HepG2 (cell line): ENCODE data around the gene PRADC1. TPM values are rescaled to one million over a fixed set of nuclear protein-coding genes. Genes with fewer than 3 reads are reported as not detected.
A peak's percentile ranks its signal among the peaks of the same experiment; 100 is the strongest.

Source experiments
- BHLHE40 ChIP-seq: IDR thresholded peaks from 2 replicates; pipeline ENCODE4 v1.6.1; 2011; ENCODE audit warnings: low read length, improper control_type of control experiment
- BORCS8-MEF2B ChIP-seq: sonication (generic); formaldehyde crosslinking; IDR thresholded peaks from 2 replicates; pipeline ENCODE4 v1.8.0; 2022; ENCODE audit warnings: mild to moderate bottlenecking, missing genetic modification reagents
- CAMTA2 ChIP-seq: sonication (generic); formaldehyde crosslinking; IDR thresholded peaks from 2 replicates; pipeline ENCODE4 v1.4.0; 2020; ENCODE audit warnings: mild to moderate bottlenecking, missing genetic modification reagents, borderline replicate concordance
- FOXK1 ChIP-seq: sonication (generic); formaldehyde crosslinking; IDR thresholded peaks from 2 replicates; pipeline ENCODE4 v1.4.0; 2020; ENCODE audit warnings: low read depth, missing genetic modification reagents, borderline replicate concordance
- HDAC2 ChIP-seq: sonication (generic); formaldehyde crosslinking; IDR thresholded peaks from 2 replicates; pipeline ENCODE4 v1.4.0; 2020; ENCODE audit warnings: missing genetic modification reagents
- KLF13 ChIP-seq: sonication (generic); formaldehyde crosslinking; IDR thresholded peaks from 2 replicates; pipeline ENCODE4 v1.4.0; 2020; ENCODE audit warnings: mild to moderate bottlenecking, missing genetic modification reagents
- PITX1 ChIP-seq: sonication (generic); formaldehyde crosslinking; IDR thresholded peaks from 2 replicates; pipeline ENCODE4 v1.5.1; 2020; ENCODE audit warnings: mild to moderate bottlenecking, missing genetic modification reagents
- ZNF205 ChIP-seq: IDR thresholded peaks from 2 replicates; pipeline ENCODE4 v1.6.1; 2018; ENCODE audit warnings: missing biosample characterization, missing genetic modification reagents
- ZNF713 ChIP-seq: sonication (generic); formaldehyde crosslinking; IDR thresholded peaks from 2 replicates; pipeline ENCODE4 v1.4.0; 2020; ENCODE audit warnings: mild to moderate bottlenecking, missing genetic modification reagents
- polyA plus RNA-seq, 8 experiments: library from polyadenylated mRNA; depleted of rRNA in 3 of 8; stranded (reverse) in 7 of 8; unstranded in 1 of 8; fragments of >200 nt; fragmentation: Illumina TruSeq in 4 of 8; extraction: Trizol in 4 of 8; gene quantifications; 2 replicates each; pipeline versions ENCODE4 v1.2.1 to v1.2.3, GENCODE V29; 2011 to 2016; ENCODE audit warnings: low read depth in 4 of 8, missing spikeins in 1 of 8, mixed read lengths in 1 of 8; ENCODE audit not compliant: insufficient read depth in 1 of 8
- total RNA-seq, 5 experiments: library from RNA; depleted of rRNA; stranded (reverse); fragments of >200 nt; fragmentation: Illumina TruSeq; extraction: Trizol; gene quantifications; 2 replicates each; pipeline ENCODE4 v1.2.3, GENCODE V29; 2016; ENCODE audit warnings: low read depth in 1 of 5
- TF ChIP-seq, protein P1 (sequence below): sonication (generic); formaldehyde crosslinking; IDR thresholded peaks from 2 replicates; pipeline ENCODE4 v1.5.0; 2020; ENCODE audit warnings: mild to moderate bottlenecking, low read depth, missing genetic modification reagents, borderline replicate concordance
- TF ChIP-seq, protein P2 (sequence below): sonication (generic); formaldehyde crosslinking; IDR thresholded peaks from 2 replicates; pipeline ENCODE4 v1.5.0; 2020; ENCODE audit warnings: missing genetic modification reagents, mild to moderate bottlenecking, borderline replicate concordance
- TF ChIP-seq, protein P3 (sequence below), 2 experiments: fragments of 450-650 bp in 1 of 2; sonication (generic) in 1 of 2; formaldehyde crosslinking in 1 of 2; IDR thresholded peaks; 2 replicates each; pipeline versions ENCODE4 v1.6.1 to v1.8.0; 2016 to 2022; ENCODE audit warnings: antibody characterized with exemption in 1 of 2, mild to moderate bottlenecking in 1 of 2, missing genetic modification reagents in 1 of 2
- TF ChIP-seq, protein P4 (sequence below), 2 experiments: IDR thresholded peaks; 2 replicates each; pipeline ENCODE4 v1.6.1; 2011 to 2012; ENCODE audit warnings: low read length in 2 of 2, borderline replicate concordance in 1 of 2, low read depth in 1 of 2, mild to moderate bottlenecking in 1 of 2, moderate library complexity in 1 of 2

Gene PRADC1
- total and polyA plus RNA-seq, 2 of the 13 experiments (the other 11 are each of a cell fraction or from before 2014, with no cell fraction given): 12.1 to 37.2 TPM

DNA sequence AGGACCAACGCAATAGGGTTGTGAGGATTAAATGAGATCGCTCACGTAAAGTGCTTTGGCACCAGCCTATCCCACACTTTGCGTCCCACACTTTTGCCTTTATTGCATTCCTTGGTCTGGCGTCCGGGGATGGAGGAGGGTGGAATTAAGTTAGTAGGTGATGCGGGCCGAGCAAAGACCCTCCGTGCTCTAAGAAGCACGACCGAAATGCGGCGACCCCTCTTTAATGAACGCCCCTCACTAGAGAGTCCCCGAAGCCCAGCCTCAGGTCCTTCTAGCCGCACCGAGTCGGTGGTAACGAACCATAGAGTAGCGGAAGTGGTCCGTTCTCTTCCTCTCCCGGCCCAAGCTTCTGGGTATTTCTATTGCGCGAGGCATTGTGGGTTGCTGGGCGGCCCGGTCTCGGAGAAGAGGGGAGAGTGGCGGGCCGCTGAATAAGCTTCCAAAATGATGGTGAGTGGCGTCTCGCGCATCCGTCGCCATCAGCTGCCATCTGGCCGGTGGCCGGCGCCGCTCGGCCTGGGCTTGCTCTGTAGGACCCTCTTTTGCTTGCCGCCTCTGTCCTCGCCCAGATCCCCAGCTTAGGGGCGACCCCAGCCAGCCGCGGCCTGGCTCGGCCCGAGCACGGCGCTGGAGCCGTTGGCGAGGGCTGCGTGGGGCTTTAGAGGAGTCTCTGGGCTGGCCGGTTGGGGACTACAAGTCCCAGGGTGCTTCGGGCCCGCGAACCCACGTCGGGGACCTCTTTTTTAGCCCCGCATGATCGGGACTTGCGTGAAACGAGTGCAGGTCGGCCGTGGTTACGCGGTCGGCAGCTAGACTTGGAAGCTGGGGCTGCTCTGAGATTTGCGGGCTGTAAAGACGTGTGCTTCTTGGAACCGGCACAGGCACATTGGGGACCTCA, 1.1 kb upstream of the PRADC1 start, which contains the start of gene CCT7 (continued):
- TF ChIP-seq, protein P1, sequence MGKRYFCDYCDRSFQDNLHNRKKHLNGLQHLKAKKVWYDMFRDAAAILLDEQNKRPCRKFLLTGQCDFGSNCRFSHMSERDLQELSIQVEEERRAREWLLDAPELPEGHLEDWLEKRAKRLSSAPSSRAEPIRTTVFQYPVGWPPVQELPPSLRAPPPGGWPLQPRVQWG (CRISPR knock-in tag): 0 out of 2 replicates have a peak, but pooled peaks have one; percentile 76
- no peak for TF ChIP-seq ZNF713 (CRISPR knock-in tag)
- peak; percentile 84 for TF ChIP-seq FOXK1 (CRISPR knock-in tag)
- peak; percentile 91 for TF ChIP-seq BORCS8-MEF2B (CRISPR knock-in tag)
- TF ChIP-seq PITX1 (CRISPR knock-in tag): peak; percentile 72
- TF ChIP-seq CAMTA2: no peak; the same call in 1 of the 2 replicates
- TF ChIP-seq, protein P2, sequence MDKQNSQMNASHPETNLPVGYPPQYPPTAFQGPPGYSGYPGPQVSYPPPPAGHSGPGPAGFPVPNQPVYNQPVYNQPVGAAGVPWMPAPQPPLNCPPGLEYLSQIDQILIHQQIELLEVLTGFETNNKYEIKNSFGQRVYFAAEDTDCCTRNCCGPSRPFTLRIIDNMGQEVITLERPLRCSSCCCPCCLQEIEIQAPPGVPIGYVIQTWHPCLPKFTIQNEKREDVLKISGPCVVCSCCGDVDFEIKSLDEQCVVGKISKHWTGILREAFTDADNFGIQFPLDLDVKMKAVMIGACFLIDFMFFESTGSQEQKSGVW (CRISPR knock-in tag): 0 out of 2 replicates have a peak, but pooled peaks have one; percentile 81
- TF ChIP-seq HDAC2 (CRISPR knock-in tag): peak; percentile 60
- TF ChIP-seq KLF13 (CRISPR knock-in tag): 0 out of 2 replicates have a peak, but pooled peaks have one; percentile 68
- no peak for TF ChIP-seq BHLHE40
- no peak for TF ChIP-seq ZNF205 (CRISPR knock-in tag)
- TF ChIP-seq, protein P3, sequence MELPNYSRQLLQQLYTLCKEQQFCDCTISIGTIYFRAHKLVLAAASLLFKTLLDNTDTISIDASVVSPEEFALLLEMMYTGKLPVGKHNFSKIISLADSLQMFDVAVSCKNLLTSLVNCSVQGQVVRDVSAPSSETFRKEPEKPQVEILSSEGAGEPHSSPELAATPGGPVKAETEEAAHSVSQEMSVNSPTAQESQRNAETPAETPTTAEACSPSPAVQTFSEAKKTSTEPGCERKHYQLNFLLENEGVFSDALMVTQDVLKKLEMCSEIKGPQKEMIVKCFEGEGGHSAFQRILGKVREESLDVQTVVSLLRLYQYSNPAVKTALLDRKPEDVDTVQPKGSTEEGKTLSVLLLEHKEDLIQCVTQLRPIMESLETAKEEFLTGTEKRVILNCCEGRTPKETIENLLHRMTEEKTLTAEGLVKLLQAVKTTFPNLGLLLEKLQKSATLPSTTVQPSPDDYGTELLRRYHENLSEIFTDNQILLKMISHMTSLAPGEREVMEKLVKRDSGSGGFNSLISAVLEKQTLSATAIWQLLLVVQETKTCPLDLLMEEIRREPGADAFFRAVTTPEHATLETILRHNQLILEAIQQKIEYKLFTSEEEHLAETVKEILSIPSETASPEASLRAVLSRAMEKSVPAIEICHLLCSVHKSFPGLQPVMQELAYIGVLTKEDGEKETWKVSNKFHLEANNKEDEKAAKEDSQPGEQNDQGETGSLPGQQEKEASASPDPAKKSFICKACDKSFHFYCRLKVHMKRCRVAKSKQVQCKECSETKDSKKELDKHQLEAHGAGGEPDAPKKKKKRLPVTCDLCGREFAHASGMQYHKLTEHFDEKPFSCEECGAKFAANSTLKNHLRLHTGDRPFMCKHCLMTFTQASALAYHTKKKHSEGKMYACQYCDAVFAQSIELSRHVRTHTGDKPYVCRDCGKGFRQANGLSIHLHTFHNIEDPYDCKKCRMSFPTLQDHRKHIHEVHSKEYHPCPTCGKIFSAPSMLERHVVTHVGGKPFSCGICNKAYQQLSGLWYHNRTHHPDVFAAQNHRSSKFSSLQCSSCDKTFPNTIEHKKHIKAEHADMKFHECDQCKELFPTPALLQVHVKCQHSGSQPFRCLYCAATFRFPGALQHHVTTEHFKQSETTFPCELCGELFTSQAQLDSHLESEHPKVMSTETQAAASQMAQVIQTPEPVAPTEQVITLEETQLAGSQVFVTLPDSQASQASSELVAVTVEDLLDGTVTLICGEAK (IDR thresholded peaks at IDR 0.05): peak; percentile 70
- TF ChIP-seq, protein P3 (CRISPR knock-in tag; IDR thresholded peaks at IDR 0.05): peak; percentile 81
- TF ChIP-seq, protein P4, sequence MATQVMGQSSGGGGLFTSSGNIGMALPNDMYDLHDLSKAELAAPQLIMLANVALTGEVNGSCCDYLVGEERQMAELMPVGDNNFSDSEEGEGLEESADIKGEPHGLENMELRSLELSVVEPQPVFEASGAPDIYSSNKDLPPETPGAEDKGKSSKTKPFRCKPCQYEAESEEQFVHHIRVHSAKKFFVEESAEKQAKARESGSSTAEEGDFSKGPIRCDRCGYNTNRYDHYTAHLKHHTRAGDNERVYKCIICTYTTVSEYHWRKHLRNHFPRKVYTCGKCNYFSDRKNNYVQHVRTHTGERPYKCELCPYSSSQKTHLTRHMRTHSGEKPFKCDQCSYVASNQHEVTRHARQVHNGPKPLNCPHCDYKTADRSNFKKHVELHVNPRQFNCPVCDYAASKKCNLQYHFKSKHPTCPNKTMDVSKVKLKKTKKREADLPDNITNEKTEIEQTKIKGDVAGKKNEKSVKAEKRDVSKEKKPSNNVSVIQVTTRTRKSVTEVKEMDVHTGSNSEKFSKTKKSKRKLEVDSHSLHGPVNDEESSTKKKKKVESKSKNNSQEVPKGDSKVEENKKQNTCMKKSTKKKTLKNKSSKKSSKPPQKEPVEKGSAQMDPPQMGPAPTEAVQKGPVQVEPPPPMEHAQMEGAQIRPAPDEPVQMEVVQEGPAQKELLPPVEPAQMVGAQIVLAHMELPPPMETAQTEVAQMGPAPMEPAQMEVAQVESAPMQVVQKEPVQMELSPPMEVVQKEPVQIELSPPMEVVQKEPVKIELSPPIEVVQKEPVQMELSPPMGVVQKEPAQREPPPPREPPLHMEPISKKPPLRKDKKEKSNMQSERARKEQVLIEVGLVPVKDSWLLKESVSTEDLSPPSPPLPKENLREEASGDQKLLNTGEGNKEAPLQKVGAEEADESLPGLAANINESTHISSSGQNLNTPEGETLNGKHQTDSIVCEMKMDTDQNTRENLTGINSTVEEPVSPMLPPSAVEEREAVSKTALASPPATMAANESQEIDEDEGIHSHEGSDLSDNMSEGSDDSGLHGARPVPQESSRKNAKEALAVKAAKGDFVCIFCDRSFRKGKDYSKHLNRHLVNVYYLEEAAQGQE (IDR thresholded peaks at IDR 0.05; ENCODE audit: borderline replicate concordance in 1 of 2, low read depth in 1 of 2, low read length in 2 of 2): peak in 1 of 2 experiments; percentile 70; a peak in 1 of 4 replicates
